ENCODE results near the gene TTC28. TPM values are rescaled to one million over a fixed set of nuclear protein-coding genes. Genes with fewer than 3 reads are reported as not detected.
A peak's percentile ranks its signal among the peaks of the same experiment; 100 is the strongest.
"Not testable (repeated sequence)": the region's sequence is repeated elsewhere in the genome, so short reads cannot be mapped to it uniquely, and the experiment has no call there.

TTC28 gene
- total and polyA plus RNA-seq, 2 donors (not counting 3 experiments of a cell fraction or from before 2014, with no cell fraction given): 16.5 to 51.1 TPM

GRCh38 chr22:28570696-28571373 lies 108.8 kb downstream of the TTC28 start:
- intact Hi-C loops (cut with micrococcal nuclease) (no loop called here), dilution Hi-C loops (cut with MboI; ENCODE audit: extremely low pct_ligation_motif_present, low sequenced_read_pairs) (no loop called here)
- Histone ChIP-seq H4K20me1 (replicated peaks; ENCODE audit: control insufficient read depth, extremely low read depth, insufficient read depth, low read length) (no peaks in the 10 kb centered on the region), H3K4me1 (ENCODE audit: control insufficient read depth, extremely low read depth, insufficient read depth, low read length) (no peaks in the 10 kb centered on the region), H2AFZ (ENCODE audit: low read depth, low read length) (no peak overlapping the region), H3K27me3 (ENCODE audit: control insufficient read depth in 2 of 2, insufficient read depth in 2 of 2, low read length in 2 of 2) (no peaks in the 10 kb centered on the region), H3K79me2 (ENCODE audit: control insufficient read depth, insufficient read depth, low read length) (peaks cover 2% of the 10 kb centered on the region), H3K4me3 (replicated peaks in 1 of 3; ENCODE audit: insufficient read depth in 1 of 3, low read depth in 1 of 3, low read length in 3 of 3) (no peak overlapping the region), H3K9me3 (replicated peaks; ENCODE audit: control insufficient read depth, insufficient read depth, low read length) (no peaks in the 10 kb centered on the region), H3K4me2 (ENCODE audit: insufficient read depth, low read length) (no peak overlapping the region), H3K9ac (replicated peaks; ENCODE audit: extremely low read depth, insufficient read depth, low read length) (no peak overlapping the region), H3K27ac (ENCODE audit: insufficient read depth, low read depth, low read length) (no peak overlapping the region), H3K36me3 (ENCODE audit: control insufficient read depth in 2 of 2, extremely low read depth in 1 of 2, insufficient read depth in 2 of 2, low read length in 2 of 2) (no peaks in the 10 kb centered on the region), H3K9me1 (replicated peaks; ENCODE audit: control insufficient read depth, extremely low read depth, insufficient read depth, low read length) (no peaks in the 10 kb centered on the region)
- TF ChIP-seq FOS (IDR thresholded peaks at IDR 0.05; ENCODE audit: borderline replicate concordance, insufficient read depth, low read length) (no peak), EZH2 (IDR thresholded peaks at IDR 0.05; ENCODE audit: borderline replicate concordance, low read depth, low read length, severe bottlenecking) (no peak), GATA2 (IDR thresholded peaks at IDR 0.05; ENCODE audit: insufficient read depth, insufficient read length, low read depth, low read length) (no peak), POLR2AphosphoS5 (IDR thresholded peaks at IDR 0.05; ENCODE audit: insufficient read depth, low read depth, low read length) (no peak), MAX (IDR thresholded peaks at IDR 0.05; ENCODE audit: insufficient read depth, insufficient read length) (no peak), MYC (IDR thresholded peaks at IDR 0.05; ENCODE audit: low read depth, low read length) (no peak), CTCF (IDR thresholded peaks at IDR 0.05; ENCODE audit: extremely low read depth in 1 of 2, insufficient read depth in 1 of 2, low read depth in 1 of 2, low read length in 2 of 2) (no peak), POLR2A (IDR thresholded peaks at IDR 0.05; ENCODE audit: low read depth, low read length) (no peak), JUN (IDR thresholded peaks at IDR 0.05; ENCODE audit: borderline replicate concordance, insufficient read depth, insufficient read length, low read depth) (no peak)
- ChIA-PET POLR2A (no interaction called here), CTCF (interaction anchor here (0.8 to 1.5 kb wide), 2 partner anchors 368 to 519 kb away, joined by 3 to 4 read pairs; no protein-coding TSS in a partner anchor)
- no TSS peak for BruUV-seq (replicated peaks)
- FAIRE-seq: no peak
- DNase-seq (ENCODE audit: low read depth, low spot score): peak; percentile 39

DNA sequence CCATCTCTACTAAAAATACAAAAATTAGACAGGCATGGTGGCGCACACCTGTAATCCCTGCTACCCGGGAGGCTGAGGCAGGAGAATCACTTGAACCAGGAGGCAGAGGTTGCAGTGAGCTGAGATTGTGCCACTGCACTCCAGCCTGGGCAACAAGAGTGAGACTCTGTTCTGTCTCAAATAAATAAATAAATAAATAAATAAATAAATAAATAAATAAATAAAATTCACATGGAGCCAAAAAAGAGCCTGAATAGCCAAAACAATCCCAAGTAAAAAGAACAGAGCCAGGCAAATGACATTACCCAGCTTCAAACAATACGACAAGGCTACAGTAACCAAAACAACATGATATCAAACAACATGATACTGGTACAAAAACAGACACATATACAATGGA lies 110.7 kb downstream of the TTC28 start:
- H3K27me3 ChIP-seq (ENCODE audit: control insufficient read depth in 2 of 2, insufficient read depth in 2 of 2, low read length in 2 of 2); dilution Hi-C loops (cut with MboI; ENCODE audit: extremely low pct_ligation_motif_present, low sequenced_read_pairs); H3K27ac ChIP-seq (ENCODE audit: insufficient read depth, low read depth, low read length); CTCF ChIA-PET; POLR2A ChIA-PET; FAIRE-seq; intact Hi-C loops (cut with micrococcal nuclease); H3K9ac ChIP-seq (replicated peaks; ENCODE audit: extremely low read depth, insufficient read depth, low read length); H3K79me2 ChIP-seq (ENCODE audit: control insufficient read depth, insufficient read depth, low read length); H3K4me2 ChIP-seq (ENCODE audit: insufficient read depth, low read length); H4K20me1 ChIP-seq (replicated peaks; ENCODE audit: control insufficient read depth, extremely low read depth, insufficient read depth, low read length); H3K9me3 ChIP-seq (replicated peaks; ENCODE audit: control insufficient read depth, insufficient read depth, low read length); H3K36me3 ChIP-seq (ENCODE audit: control insufficient read depth in 2 of 2, extremely low read depth in 1 of 2, insufficient read depth in 2 of 2, low read length in 2 of 2); H2AFZ ChIP-seq (ENCODE audit: low read depth, low read length); BruUV-seq (replicated peaks); H3K9me1 ChIP-seq (replicated peaks; ENCODE audit: control insufficient read depth, extremely low read depth, insufficient read depth, low read length); H3K4me1 ChIP-seq (ENCODE audit: control insufficient read depth, extremely low read depth, insufficient read depth, low read length); DNase-seq (ENCODE audit: low read depth, low spot score); H3K4me3 ChIP-seq (replicated peaks in 1 of 3; ENCODE audit: insufficient read depth in 1 of 3, low read depth in 1 of 3, low read length in 3 of 3): not testable (repeated sequence)

Data from endothelial cell of umbilical vein (primary cell).